Stimulated activated CD4-positive, alpha-beta T cell treated with anti-CD3 and anti-CD28 coated beads, Interleukin-1b, Interleukin-23, amount 100 ng/mL, for 4 hours (primary cell): Measurements from ENCODE around the gene SYNGR1.
A peak's percentile ranks its signal among the peaks of the same experiment; 100 is the strongest.
"Not testable (repeated sequence)": the region's sequence is repeated elsewhere in the genome, so short reads cannot be mapped to it uniquely, and the experiment has no call there.

Experiments used
- DNase-seq, 2 donors: peaks; one replicate each; pipeline ENCODE4 v3.0.0-alpha.2; 2020; ENCODE audit warnings: low read depth in 2 of 2

SYNGR1 gene

GRCh38 chr22:39316440-39317083 is 33.2 kb upstream of the SYNGR1 start:
- peak; percentile 62 to 63 for DNase-seq

GRCh38 chr22:39317084-39317774 is 32.6 kb upstream of the SYNGR1 start:
- no peak for DNase-seq

- DNase-seq = no peak
Observed at GRCh38 chr22:39317775-39318506, 31.9 kb upstream of the SYNGR1 start.

- no peak for DNase-seq
Observed at GRCh38 chr22:39318507-39319283, 31.1 kb upstream of the SYNGR1 start.

- DNase-seq = peak; percentile 97 to 99
Observed at GRCh38 chr22:39319284-39320022, 30.3 kb upstream of the SYNGR1 start, which contains the start of gene RPL3. TSS of gene RPL3 (minus strand) at chr22:39319623. CDS start at chr22:39319597, 26 bp downstream.

GRCh38 chr22:39320616-39321029 is 29.2 kb upstream of the SYNGR1 start:
- not testable (repeated sequence) for DNase-seq

GRCh38 chr22:39325392-39325932 is 24.3 kb upstream of the SYNGR1 start:
- no peak for DNase-seq

- no peak for DNase-seq
Observed at GRCh38 chr22:39327995-39328754, 21.6 kb upstream of the SYNGR1 start.

GRCh38 chr22:39330553-39330952 is 19.2 kb upstream of the SYNGR1 start:
- DNase-seq = not testable (repeated sequence)

- DNase-seq = no peak
Observed at GRCh38 chr22:39332441-39333064, 17.2 kb upstream of the SYNGR1 start.

GRCh38 chr22:39336411-39336810 is 13.4 kb upstream of the SYNGR1 start:
- no peak for DNase-seq

GRCh38 chr22:39339775-39340174 is 10.0 kb upstream of the SYNGR1 start:
- DNase-seq = not testable (repeated sequence)

- no peak for DNase-seq
Observed at GRCh38 chr22:39341179-39341578, 8.6 kb upstream of the SYNGR1 start.

- peak; percentile 25 to 37 for DNase-seq
Observed at GRCh38 chr22:39343259-39344045, 6.3 kb upstream of the SYNGR1 start.

- DNase-seq = no peak
Observed at GRCh38 chr22:39344046-39344390, 5.8 kb upstream of the SYNGR1 start.

GRCh38 chr22:39345231-39345630 is 4.6 kb upstream of the SYNGR1 start:
- no peak for DNase-seq

- no peak for DNase-seq
Observed at GRCh38 chr22:39348909-39349505, 784 bp upstream of the SYNGR1 start.

GRCh38 chr22:39349506-39349966 is 255 bp upstream of the SYNGR1 start:
- DNase-seq = peak in 1 of 2 donors; percentile 13
